CD4-positive, alpha-beta T cell treated with Interleukin-6 at 100 ng/mL for 8 hours (primary cell): Measurements from ENCODE around the gene TRIM67.
A peak's percentile ranks its signal among the peaks of the same experiment; 100 is the strongest.

Experiments
- DNase-seq: peaks from one replicate; pipeline ENCODE4 v3.0.0-alpha.2; 2020; ENCODE audit warnings: mixed read lengths, low spot score

Gene TRIM67

DNA sequence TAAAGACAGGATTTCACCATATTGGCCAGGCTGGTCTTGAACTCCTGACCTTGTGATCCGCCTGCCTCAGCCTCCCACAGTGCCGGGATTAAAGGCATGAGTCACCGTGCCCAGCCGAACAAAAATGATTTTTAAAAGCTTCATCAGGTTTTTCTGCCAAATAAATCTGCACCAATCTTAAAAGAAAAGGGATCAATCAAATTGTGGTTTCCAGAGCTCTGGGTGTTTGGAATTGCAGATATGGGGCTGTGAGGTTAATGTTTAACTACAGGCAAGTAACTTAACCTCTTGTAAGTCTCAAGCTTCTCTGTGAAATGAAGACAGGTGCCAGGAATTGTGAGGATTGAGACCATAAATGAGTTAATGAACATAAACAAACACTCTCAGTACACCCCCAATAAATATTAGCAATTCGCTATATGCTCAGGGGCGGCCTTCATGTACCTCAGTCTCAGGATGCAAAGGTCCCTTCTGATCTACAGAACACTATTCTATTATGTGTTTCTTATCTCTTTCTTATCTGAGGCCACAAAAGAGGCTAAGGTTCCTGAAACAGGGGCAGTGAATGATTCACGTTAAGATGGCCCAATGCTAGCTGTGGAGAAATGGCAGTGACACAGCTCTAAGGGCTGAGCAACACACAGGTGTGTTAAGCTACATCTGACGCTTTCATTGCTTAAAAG, 72.0 kb downstream of the TRIM67 start:
- DNase-seq: no peak

DNA sequence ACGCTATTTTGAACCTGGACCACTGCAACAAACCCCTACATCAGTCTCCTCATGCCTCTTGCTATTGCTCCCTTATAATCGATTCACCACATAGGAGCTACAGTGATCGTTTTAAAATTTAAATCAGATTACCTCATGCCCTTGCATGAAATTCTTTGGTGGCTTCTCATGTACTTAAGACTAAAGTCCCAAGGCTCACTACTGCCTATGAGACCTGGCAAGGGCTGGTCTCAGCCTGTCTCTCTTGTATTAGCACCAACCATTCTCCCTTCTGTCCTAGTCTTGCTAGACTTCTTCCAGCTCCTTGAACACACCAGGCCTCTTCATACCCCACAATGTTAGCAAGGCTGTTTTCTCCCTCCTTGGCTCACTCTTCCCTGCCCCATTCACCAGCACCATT, 72.6 kb downstream of the TRIM67 start:
- no peak for DNase-seq

DNA sequence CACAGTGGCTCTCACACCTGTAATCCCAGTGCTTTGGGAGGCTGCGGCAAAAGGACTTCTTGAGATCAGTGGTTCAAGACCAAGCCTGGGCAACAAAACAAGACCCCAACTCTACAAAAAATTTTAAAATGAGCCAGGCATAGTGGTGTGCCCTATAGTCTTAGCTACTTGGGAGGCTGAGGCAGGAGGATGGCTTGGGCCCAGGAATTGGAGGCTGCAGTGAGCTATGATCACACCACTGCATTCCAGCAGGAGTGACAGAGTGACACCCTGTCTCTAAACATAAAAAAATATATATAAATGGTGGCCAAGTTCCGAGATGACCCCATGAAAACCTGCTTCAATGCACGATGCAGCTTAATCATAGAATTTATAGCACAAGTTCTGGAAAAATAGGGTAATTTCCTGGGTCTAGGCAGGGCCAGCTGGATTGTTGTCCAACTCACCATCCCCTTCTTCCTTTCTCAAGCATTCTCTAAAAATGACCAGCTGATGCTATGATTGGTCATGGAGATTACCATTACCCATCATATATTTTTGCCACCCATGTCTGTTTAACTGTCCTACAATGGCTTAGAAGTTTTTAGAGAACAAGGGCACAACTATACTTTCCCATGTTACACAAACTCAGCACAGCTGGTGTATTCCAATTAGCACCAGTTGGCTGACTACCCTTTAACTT, 73.8 kb downstream of the TRIM67 start:
- DNase-seq: no peak

DNA sequence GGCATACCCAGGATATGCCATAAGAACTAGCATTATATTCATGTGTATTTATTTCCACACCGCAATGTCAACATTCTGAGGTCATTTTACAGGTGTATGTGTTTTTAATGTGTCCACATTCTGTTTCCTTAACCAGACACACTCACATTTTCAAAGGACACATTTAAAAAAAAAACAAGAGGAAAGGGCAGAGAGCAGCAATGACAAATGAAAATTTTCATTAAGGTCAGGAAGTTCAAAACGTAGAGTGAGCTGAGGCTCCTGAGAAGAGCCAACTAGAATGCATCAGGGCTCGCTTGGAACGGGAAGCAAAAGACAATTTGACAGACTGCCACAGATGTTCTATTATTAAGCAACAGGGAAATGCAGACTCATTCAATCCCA, 74.3 kb downstream of the TRIM67 start:
- DNase-seq: no peak

DNA sequence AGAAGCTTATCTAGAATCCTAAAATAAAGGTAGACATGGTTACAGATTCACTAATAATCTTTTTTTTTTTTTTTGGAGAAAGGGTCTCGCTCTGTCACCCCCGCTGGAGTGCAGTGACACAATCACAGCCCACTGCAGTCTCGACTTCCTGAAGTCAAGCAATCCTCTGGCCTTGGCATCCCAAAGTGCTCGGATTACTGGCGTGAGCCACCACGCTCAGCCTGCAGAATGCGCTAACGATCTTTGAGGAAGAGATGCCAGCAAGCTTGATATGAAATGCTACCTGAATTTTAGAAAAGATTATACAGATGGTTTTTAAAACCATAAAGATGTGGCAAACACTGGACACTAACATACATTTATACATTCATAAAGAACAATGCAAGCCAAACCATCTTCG, 75.1 kb downstream of the TRIM67 start:
- DNase-seq: no peak

DNA sequence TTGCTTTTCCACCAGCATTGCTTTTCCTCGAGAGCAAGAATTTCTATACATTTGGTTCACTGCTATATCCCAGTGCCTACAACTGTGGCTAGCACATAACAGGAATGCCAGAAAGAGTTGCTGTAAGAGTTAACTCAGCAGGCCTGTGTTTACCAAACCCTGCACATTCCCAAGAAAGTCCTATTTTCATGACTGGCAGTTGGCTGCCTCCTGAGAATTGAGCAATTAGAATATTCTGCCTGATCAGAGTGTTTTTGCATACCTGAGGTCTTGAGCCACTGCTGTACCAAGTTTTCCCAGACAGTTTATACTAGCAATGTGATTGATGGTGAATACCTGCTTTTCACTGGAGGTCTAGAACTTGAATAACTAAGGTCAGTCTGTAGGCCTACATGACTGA, 76.4 kb downstream of the TRIM67 start:
- no peak for DNase-seq

DNA sequence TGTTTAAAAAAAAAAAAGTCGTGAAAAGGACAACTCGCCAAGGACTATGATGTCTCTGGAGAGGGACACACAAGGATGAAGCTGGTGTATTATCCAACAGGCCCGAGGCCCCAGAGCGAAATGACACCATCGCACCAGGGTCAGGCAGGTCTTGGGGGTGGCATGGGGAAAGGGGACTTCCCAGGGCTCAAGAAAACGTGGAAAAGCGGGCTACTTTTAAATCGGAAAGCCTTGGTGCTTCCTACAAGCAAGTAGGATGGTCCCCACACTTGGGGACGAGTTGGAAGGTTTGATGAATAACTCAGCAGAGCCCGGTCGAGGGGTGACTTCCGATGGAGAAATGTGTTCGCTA, 78.6 kb downstream of the TRIM67 start:
- DNase-seq: no peak

DNA sequence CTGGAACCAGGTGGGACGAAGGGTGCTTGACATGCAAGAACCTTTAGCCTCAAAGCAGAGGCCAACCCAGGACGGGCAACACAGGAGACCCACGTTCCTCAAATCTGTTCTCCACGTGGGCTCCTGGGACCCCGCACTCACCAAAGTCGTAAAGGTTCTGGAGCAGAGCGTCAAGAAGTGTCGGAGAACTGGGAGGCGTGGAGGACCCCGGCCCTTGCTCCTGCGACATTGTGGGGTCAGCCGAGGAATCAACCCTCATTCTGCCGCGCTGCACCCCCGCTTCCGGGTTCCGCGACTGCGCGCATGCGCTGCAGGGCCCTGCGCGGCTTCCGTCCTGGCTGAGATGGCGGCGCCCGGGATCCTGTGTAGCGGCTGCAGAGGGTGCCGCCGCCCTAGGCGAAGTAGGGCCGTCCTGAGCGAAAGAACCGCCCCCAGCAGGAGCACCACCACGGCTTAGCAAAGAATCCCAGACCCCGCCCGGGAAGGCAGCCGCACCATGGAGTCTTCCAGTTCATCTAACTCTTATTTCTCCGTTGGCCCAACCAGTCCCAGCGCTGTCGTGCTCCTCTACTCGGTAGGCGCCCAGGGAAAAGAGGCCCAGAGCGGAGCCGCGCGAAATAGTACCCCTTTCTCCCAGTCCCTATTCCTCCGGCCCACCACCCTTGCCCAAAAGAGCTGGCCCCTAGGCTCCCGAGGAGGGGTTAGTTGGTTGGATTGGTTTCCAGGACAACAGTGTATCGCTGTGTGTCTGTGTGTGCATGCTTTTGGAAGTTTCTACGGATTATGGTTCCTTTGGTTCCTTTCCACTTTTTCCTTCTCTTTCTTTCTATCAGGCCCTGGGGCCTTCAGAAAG, 79.3 kb downstream of the TRIM67 start, which contains the start of gene GNPAT:
TSS of gene GNPAT (plus strand) at position 330 of the 853 bp plus-strand sequence. CDS start at position 497, 167 bp downstream.
- peak; percentile 87 for DNase-seq

DNA sequence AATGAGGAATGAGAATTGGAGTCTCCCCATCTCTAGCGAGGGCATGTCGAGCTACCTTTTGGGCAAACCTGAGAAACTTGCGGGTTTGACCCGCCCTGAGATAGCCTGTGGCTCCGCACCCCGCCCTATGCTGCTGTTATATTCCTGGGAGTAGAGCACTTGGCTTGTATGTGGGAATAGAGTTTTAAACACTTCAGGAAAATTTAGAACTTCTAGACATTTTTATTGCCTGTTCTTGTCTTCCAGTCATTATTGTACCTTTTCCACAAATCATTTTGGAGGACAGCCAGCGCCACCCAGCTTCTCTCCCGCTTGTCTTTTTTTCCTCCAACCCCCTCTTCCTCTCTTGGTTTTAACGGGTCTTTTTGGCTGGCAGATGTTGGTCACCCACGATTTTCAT, 79.9 kb downstream of the TRIM67 start:
- no peak for DNase-seq

DNA sequence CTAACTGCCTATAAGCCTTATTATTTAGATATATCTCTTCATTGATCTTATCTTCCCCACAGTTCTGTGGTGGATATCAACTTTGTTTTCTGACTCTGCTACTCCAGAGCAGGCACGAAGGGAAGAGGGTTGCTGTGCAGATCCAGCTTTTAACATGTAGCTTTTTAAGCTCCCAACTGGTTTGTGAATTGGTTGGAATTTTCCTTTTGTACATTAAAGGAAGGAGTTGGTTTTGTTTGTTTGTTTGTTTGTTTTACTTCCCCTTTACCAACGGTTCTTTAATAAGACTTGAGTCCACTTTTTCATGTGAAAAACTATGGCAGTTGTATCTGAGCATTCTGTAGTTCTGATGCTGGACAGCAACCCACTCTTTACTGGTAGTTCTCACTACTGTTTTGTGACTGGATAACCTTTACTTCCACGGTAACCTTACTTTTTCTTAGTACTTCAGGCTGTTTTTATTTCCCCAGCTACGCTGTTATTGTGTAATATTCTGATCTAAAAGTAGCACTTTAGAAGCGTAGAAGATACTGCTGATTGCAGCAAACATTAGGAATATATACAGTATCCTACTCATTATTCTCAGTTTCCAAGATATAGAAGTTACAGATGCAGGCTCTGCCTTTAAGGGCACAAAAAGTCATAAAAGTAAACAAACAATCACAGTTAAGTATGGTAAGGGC, 80.8 kb downstream of the TRIM67 start:
- DNase-seq: no peak

DNA sequence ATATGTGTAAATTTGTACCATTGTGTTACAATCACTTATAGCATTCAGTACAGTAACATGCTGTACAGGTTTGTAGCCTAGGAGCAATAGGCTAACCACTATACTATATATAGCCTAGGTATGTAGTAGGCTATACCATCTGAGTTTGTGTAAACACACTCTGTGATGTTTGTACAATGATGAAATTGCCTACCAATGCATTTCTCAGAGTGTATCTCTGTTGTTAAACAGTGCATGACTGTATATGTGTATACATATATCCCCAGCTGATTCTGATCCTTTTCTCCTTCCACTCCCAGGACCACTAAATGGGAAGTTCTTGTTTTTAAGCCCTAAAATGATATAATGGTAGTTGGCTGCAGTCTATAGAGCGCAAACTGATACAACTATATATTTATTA, 86.9 kb downstream of the TRIM67 start:
- DNase-seq: no peak

DNA sequence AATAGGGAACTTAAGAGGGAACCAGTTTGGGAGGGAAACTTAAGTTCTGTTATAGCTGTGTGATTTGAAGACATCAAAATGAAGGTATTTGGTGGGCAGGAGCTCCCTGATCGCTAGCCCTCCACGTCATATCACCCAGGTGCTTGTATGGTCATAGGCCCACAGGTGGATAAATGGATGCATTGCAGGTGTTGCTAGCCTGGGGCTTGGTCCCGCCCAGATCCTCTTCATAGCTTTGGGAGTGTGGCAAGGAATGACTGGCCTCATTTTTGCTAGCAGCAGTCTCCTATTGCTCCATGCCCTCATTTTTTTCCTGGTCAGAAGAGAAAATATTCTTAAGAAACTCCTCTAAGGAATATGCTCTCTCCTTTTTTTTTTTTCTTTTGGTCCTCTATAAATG, 90.5 kb downstream of the TRIM67 start:
- DNase-seq: no peak

DNA sequence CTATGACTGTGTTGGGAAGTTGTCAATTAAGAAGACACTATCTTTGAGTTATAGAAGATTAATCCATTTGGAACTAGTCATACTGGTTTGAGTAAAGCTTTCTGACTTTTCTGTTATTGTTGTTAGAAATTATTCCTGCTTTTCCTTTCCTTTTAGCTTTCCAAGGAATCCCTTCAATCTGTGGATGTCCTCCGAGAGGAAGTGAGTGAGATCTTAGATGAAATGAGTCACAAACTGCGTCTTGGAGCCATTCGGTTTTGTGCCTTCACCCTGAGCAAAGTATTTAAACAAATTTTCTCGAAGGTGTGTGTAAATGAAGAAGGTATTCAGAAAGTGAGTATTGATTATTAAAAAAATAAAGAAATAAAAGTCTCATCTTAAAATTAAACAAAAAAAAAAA, 98.5 kb downstream of the TRIM67 start:
- DNase-seq: no peak

DNA sequence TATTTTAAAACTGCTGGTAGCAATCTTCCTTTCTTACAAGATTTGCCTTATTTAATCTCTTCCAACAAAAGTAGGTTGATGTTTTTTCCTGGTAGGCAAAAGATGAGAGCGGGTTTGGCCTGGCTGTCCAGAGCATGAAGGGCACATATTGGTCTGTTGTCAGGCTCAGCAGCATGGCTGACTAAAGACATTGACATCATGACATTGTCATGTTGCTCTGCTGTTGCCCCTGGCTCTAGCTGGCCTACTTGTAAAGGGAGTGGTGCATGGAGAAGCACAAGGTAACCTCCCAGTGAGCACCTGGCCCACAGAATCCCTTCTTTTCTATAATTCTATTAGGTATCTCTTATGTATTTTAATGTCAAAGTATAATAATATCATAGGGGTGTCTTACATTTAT, 102.8 kb downstream of the TRIM67 start:
- DNase-seq: no peak

DNA sequence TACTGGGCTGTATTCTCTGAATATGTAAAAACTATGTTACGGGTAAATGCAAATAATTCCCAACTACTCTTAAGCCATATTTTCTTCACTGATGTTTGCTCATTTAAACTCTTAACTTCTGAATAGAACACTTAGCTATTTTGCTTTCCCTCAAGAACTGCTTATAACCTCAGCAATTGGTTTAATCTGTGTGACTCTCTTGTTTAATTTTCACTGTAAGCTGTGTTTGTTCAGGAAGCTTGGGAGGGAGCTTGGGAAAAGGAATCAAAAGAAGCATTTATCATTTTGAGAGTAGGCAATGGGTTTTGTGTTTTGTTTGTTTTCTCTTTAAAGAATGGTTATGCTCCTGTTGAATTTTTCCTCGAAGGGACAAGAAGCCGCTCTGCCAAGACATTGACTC, 103.5 kb downstream of the TRIM67 start:
- DNase-seq: no peak

DNA sequence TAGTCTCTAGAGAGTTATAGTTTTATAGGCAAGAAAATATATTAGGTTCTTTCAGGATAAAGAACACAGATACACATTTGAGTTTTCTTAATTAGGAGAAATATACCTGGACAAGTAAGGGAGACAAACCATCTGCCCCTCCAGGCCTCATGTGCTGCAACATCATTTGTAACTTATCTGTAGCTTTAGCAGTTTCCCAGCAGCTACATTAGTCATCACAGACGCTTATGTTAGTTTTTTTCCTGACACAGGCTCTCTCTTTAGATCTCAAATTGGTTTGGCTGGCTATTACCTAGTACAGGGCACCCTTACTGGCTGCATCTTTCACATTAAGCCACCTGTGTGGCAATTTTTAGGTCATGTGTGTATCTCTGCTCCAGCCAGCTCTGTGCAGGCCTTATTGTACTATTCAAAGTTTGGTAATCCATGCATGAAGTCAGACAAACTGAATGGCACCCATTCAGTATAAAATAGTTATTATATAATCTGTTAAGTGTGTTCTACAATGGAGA, 105.0 kb downstream of the TRIM67 start:
- no peak for DNase-seq
